HCT116 (cell line): ENCODE measurements around the gene STARD5.

Experiments
- ZNF274 ChIP-seq: fragments of 200-500 bp; sonication (Bioruptor generic); IDR thresholded peaks from 2 replicates; pipeline ENCODE4 v1.6.1; 2014; ENCODE audit warnings: mild to moderate bottlenecking, low read depth, low read length, inconsistent platforms
- TF ChIP-seq, protein P1 (sequence below), 3 experiments: fragments of 200-600 bp in 1 of 3; sonication (generic) in 1 of 3; IDR thresholded peaks in 2 of 3; conservative IDR thresholded peaks in 1 of 3; 2 replicates each; pipeline ENCODE4 v1.5.1; 2012 to 2017; ENCODE audit warnings: low read depth in 2 of 3, low read length in 2 of 3, antibody characterized with exemption in 1 of 3, borderline replicate concordance in 1 of 3, control low read depth in 1 of 3, mild to moderate bottlenecking in 1 of 3, mixed read lengths in 1 of 3, mixed run types in 1 of 3, moderate library complexity in 1 of 3; ENCODE audit not compliant: insufficient read depth in 1 of 3
- TF ChIP-seq, protein P2 (sequence below): IDR thresholded peaks from 2 replicates; pipeline ENCODE4 v1.6.1; 2012; ENCODE audit warnings: low read depth
- TF ChIP-seq, protein P3 (sequence below): IDR thresholded peaks from 2 replicates; pipeline ENCODE4 v1.6.1; 2012

DNA sequence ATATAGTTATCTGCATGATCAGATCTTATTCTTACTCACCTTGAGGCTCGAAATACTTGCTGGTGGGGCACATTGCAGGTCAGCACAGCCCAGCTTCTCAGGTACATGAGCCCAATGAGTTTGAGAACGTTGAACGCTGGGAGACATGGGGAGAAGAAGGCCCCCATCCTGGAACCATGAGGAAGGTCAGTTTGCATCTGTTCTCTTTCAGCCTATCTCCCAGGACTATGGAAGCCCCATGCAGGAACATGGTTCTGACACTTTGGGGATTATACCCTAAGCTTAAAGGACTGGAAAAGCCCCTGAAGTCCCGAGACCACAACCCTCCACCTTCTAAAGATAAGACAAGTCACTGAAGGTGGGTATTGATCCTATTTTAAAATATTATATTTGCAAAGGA lies 17.4 kb upstream of the STARD5 start:
- TF ChIP-seq, protein P1, sequence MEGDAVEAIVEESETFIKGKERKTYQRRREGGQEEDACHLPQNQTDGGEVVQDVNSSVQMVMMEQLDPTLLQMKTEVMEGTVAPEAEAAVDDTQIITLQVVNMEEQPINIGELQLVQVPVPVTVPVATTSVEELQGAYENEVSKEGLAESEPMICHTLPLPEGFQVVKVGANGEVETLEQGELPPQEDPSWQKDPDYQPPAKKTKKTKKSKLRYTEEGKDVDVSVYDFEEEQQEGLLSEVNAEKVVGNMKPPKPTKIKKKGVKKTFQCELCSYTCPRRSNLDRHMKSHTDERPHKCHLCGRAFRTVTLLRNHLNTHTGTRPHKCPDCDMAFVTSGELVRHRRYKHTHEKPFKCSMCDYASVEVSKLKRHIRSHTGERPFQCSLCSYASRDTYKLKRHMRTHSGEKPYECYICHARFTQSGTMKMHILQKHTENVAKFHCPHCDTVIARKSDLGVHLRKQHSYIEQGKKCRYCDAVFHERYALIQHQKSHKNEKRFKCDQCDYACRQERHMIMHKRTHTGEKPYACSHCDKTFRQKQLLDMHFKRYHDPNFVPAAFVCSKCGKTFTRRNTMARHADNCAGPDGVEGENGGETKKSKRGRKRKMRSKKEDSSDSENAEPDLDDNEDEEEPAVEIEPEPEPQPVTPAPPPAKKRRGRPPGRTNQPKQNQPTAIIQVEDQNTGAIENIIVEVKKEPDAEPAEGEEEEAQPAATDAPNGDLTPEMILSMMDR (IDR thresholded peaks at IDR 0.05 in 2 of 3, conservative IDR thresholded peaks at IDR 0.05 in 1 of 3; ENCODE audit: borderline replicate concordance in 1 of 3, insufficient read depth in 1 of 3, low read depth in 2 of 3, low read length in 2 of 3): no peak
- no peak for TF ChIP-seq ZNF274
- TF ChIP-seq, protein P2, sequence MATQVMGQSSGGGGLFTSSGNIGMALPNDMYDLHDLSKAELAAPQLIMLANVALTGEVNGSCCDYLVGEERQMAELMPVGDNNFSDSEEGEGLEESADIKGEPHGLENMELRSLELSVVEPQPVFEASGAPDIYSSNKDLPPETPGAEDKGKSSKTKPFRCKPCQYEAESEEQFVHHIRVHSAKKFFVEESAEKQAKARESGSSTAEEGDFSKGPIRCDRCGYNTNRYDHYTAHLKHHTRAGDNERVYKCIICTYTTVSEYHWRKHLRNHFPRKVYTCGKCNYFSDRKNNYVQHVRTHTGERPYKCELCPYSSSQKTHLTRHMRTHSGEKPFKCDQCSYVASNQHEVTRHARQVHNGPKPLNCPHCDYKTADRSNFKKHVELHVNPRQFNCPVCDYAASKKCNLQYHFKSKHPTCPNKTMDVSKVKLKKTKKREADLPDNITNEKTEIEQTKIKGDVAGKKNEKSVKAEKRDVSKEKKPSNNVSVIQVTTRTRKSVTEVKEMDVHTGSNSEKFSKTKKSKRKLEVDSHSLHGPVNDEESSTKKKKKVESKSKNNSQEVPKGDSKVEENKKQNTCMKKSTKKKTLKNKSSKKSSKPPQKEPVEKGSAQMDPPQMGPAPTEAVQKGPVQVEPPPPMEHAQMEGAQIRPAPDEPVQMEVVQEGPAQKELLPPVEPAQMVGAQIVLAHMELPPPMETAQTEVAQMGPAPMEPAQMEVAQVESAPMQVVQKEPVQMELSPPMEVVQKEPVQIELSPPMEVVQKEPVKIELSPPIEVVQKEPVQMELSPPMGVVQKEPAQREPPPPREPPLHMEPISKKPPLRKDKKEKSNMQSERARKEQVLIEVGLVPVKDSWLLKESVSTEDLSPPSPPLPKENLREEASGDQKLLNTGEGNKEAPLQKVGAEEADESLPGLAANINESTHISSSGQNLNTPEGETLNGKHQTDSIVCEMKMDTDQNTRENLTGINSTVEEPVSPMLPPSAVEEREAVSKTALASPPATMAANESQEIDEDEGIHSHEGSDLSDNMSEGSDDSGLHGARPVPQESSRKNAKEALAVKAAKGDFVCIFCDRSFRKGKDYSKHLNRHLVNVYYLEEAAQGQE: no peak
- TF ChIP-seq, protein P3, sequence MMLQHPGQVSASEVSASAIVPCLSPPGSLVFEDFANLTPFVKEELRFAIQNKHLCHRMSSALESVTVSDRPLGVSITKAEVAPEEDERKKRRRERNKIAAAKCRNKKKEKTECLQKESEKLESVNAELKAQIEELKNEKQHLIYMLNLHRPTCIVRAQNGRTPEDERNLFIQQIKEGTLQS: no peak
